Stimulated activated CD4-positive, alpha-beta T cell treated with anti-CD3 and anti-CD28 coated beads, Interleukin-4, amount 100 ng/mL, for 48 hours (primary cell): ENCODE results near the gene PSMA8.
"Not testable (repeated sequence)": the region's sequence is repeated elsewhere in the genome, so short reads cannot be mapped to it uniquely, and the experiment has no call there.

Experiments used
- DNase-seq, 2 donors: peaks; one replicate each; pipeline ENCODE4 v3.0.0-alpha.2; 2020; ENCODE audit warnings: low read depth in 2 of 2

PSMA8 gene

GRCh38 chr18:26233208-26233607 is 99.5 kb downstream of the PSMA8 start:
- DNase-seq, result no peak

GRCh38 chr18:26237363-26237762 is 103.7 kb downstream of the PSMA8 start:
- DNase-seq, result not testable (repeated sequence)

GRCh38 chr18:26238718-26239117 is 105.0 kb downstream of the PSMA8 start:
- not testable (repeated sequence) for DNase-seq

- DNase-seq, result not testable (repeated sequence)
These were observed 108.7 kb downstream of the PSMA8 start for GRCh38 chr18:26242392-26242791.
